Measurements from ENCODE around the gene TBC1D2. TPM values are rescaled to one million over a fixed set of nuclear protein-coding genes. Genes with fewer than 3 reads are reported as not detected.

The TBC1D2 gene
- total and polyA plus RNA-seq, 2 of the 13 experiments (the other 11 are each of a cell fraction or from before 2014, with no cell fraction given) = 2.0 to 2.8 TPM

GRCh38 chr9:98158071-98158831 lies 97.2 kb downstream of the TBC1D2 start (continued):
- TF ChIP-seq KLF15 (CRISPR knock-in tag; IDR thresholded peaks at IDR 0.05; ENCODE audit: borderline replicate concordance) (no peak), ZGPAT (CRISPR knock-in tag; IDR thresholded peaks at IDR 0.05) (peak; percentile 70; the same call in 1 of the 2 replicates), SIX4 (CRISPR knock-in tag; IDR thresholded peaks at IDR 0.05) (no peak; the same call in 1 of the 2 replicates), NCOA2 (CRISPR knock-in tag; IDR thresholded peaks at IDR 0.05) (peak; percentile 71), ZNF747 (CRISPR knock-in tag; IDR thresholded peaks at IDR 0.05; ENCODE audit: borderline replicate concordance) (no peak), PRDM15 (CRISPR knock-in tag; IDR thresholded peaks at IDR 0.05) (no peak), FOXO1 (CRISPR knock-in tag; IDR thresholded peaks at IDR 0.05) (peak; percentile 52; the same call in 1 of the 2 replicates), GATA4 (IDR thresholded peaks at IDR 0.05; ENCODE audit: borderline replicate concordance, low read depth) (no peak), UBTF (CRISPR knock-in tag; IDR thresholded peaks at IDR 0.05) (no peak), ESRRA (CRISPR knock-in tag; IDR thresholded peaks at IDR 0.05; ENCODE audit: low read depth) (no peak), SNAPC2 (CRISPR knock-in tag; IDR thresholded peaks at IDR 0.05) (no peak), POLR2AphosphoS2 (IDR thresholded peaks at IDR 0.05; ENCODE audit: low read depth, low read length) (no peak), HMGA1 (CRISPR knock-in tag; conservative IDR thresholded peaks at IDR 0.05) (no peak), ZNF513 (CRISPR knock-in tag; conservative IDR thresholded peaks at IDR 0.05) (no peak), ZNF317 (CRISPR knock-in tag; IDR thresholded peaks at IDR 0.05) (peak; percentile 76; the same call in 1 of the 2 replicates), ZNF33B (CRISPR knock-in tag; IDR thresholded peaks at IDR 0.05) (no peak), ZNF619 (CRISPR knock-in tag; IDR thresholded peaks at IDR 0.05) (no peak), ZSCAN21 (CRISPR knock-in tag; IDR thresholded peaks at IDR 0.05; ENCODE audit: borderline replicate concordance) (no peak), JUNB (CRISPR knock-in tag; IDR thresholded peaks at IDR 0.05; ENCODE audit: borderline replicate concordance) (no peak), ZNF253 (CRISPR knock-in tag; IDR thresholded peaks at IDR 0.05; ENCODE audit: borderline replicate concordance) (no peak), LCORL (IDR thresholded peaks at IDR 0.05) (no peak), LCORL (CRISPR knock-in tag; IDR thresholded peaks at IDR 0.05) (no peak)

Measured in HepG2 (cell line).